GM23248 (cell line): ENCODE results near the gene ADGRD1.

Experiments
- EZH2 ChIP-seq: fragments of 200-600 bp; sonication (generic); IDR thresholded peaks from 2 replicates; pipeline ENCODE4 v1.6.1; 2018; ENCODE audit warnings: antibody characterized with exemption, mild to moderate bottlenecking; ENCODE audit not compliant: insufficient read depth, poor library complexity, severe bottlenecking
- EZH2phosphoT487 ChIP-seq: fragments of 200-600 bp; sonication (generic); IDR thresholded peaks from 2 replicates; pipeline ENCODE4 v1.6.1; 2018; ENCODE audit warnings: antibody characterized with exemption, moderate library complexity, mild to moderate bottlenecking, low read depth; ENCODE audit not compliant: insufficient read depth

- TF ChIP-seq EZH2phosphoT487 (no peak), EZH2 (no peak)
These were observed 53.5 kb downstream of the ADGRD1 start for GRCh38 chr12:131007031-131007739.
